GM12891 (cell line): ENCODE measurements around the gene THSD7B.

ENCODE experiments used
- POLR2A ChIP-seq: IDR thresholded peaks from 2 replicates; pipeline ENCODE4 v1.6.1; 2011; ENCODE audit warnings: low read depth, low read length, control low read depth
- POLR2AphosphoS5 ChIP-seq: IDR thresholded peaks from 2 replicates; pipeline ENCODE4 v1.6.1; 2011; ENCODE audit warnings: low read depth, low read length, control low read depth
- POU2F2 ChIP-seq: IDR thresholded peaks from 2 replicates; pipeline ENCODE4 v1.6.1; 2011; ENCODE audit warnings: low read depth, mild to moderate bottlenecking, control low read depth, low read length, moderate library complexity
- SPI1 ChIP-seq: IDR thresholded peaks from 2 replicates; pipeline ENCODE4 v1.6.1; 2011; ENCODE audit warnings: low read depth, low read length, control low read depth
- TAF1 ChIP-seq: IDR thresholded peaks from 2 replicates; pipeline ENCODE4 v1.6.1; 2011; ENCODE audit warnings: low read depth, low read length, control low read depth

DNA sequence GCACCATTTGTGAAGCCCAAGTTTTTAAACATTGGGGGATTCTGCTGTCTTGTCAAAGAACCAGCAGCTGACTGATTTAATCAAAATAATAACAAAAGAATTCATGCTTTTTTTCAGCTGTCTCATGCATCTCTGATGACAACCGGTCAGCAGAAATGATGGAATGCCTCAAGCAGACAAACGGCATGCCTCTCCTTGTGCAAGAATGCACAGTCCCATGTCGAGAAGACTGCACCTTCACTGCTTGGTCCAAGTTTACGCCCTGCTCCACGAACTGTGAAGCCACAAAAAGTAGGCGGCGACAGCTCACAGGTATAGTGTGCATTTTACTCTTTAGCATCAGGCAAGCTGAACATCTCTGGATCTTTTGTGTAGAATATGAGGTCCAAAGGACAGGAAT lies 640.2 kb downstream of the THSD7B start:
- TF ChIP-seq POLR2A (no peak), POLR2AphosphoS5 (no peak), TAF1 (no peak), POU2F2 (no peak), SPI1 (no peak)
